ENCODE data around the gene TBC1D8.
A peak's percentile ranks its signal among the peaks of the same experiment; 100 is the strongest.

The TBC1D8 gene

DNA sequence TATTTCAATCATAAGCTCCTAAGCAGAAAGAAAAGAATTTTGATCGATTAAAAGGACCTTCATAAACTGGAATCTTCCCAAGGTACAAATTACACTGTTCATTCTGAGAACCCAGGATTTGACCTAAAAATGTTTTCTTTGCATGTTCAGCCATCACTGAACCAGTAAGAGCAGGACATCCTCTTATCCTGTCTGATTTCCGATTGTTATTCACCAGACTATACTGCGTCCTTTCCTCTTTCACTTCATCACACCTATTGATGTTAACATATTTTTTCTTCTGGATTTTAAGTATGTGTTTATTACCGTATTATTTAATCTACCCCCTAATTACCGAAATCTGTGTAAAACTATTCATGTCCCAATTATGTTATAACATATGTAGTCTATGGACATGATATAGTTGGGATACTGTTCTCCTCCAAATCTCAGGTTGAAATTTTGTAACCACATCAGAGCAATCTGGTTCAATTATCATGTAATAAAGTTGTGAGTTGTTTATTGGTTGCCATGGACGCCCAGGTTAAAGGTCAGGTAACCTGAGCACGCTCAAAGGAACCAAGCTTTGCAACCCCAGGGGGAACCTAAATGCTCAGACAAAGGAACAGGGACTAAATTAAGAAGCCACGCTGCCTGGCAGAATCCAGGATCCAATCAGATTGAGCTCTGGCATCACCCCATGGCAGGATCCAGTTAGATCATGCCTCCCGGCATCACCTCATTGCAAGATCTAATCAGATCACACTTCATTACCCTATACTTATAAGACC, 11.6 kb upstream of the TBC1D8 start:
- DNase-seq (ENCODE audit: low read depth), result no peak

DNA sequence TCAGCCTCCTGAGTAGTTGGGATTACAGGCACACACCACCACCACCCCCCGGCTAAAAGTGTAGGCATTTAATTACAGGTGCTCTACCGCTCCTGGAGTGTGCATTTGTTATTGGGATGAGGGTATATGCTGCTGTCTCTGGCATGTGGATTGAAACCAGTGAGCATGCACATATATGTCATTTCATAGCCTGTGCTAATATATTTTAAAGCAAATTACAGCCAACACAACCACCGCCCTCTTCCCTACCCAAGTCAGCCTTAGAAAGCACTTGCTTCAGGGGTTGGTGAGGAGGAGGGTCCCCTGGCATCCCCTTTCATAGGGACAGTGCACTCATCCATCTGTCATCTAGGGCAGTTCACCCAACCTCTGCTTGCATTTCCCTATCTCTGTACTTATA, 10.5 kb upstream of the TBC1D8 start:
- DNase-seq (ENCODE audit: low read depth), result no peak

GRCh38 chr2:101160454-101160853, 9.3 kb upstream of the TBC1D8 start:
- peak; percentile 45 for DNase-seq (ENCODE audit: low read depth)

GRCh38 chr2:101159526-101159925, 8.3 kb upstream of the TBC1D8 start:
- DNase-seq (ENCODE audit: low read depth), result no peak

DNA sequence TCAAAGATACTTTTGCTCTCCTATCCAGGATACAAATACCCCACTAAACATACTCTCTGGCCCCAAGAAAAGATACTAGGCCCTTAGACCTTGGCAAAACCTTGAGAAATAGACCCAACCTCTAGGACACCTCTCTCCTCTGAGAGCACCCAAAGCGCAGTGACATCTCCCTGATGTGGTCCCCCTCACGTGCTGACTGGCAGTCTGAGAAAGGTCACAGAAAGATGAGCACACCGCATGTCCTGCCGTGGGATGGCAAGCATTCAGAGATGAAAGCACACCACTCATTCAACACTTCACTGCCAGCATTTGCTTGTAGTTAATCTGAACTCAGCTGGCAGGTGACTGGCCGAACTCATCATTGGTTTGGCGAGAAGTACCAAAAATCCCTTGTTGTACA, 6.1 kb upstream of the TBC1D8 start:
- no peak for DNase-seq (ENCODE audit: low read depth)

- DNase-seq (ENCODE audit: low read depth), result no peak
Measured at GRCh38 chr2:101153787-101154186, 2.6 kb upstream of the TBC1D8 start.

GRCh38 chr2:101153077-101153707, 2.0 kb upstream of the TBC1D8 start:
- no peak for DNase-seq (ENCODE audit: low read depth)

GRCh38 chr2:101152272-101153076, 1.3 kb upstream of the TBC1D8 start:
- DNase-seq (ENCODE audit: low read depth), result peak; percentile 61

GRCh38 chr2:101151859-101152271, 683 bp upstream of the TBC1D8 start:
- DNase-seq (ENCODE audit: low read depth), result no peak

DNA sequence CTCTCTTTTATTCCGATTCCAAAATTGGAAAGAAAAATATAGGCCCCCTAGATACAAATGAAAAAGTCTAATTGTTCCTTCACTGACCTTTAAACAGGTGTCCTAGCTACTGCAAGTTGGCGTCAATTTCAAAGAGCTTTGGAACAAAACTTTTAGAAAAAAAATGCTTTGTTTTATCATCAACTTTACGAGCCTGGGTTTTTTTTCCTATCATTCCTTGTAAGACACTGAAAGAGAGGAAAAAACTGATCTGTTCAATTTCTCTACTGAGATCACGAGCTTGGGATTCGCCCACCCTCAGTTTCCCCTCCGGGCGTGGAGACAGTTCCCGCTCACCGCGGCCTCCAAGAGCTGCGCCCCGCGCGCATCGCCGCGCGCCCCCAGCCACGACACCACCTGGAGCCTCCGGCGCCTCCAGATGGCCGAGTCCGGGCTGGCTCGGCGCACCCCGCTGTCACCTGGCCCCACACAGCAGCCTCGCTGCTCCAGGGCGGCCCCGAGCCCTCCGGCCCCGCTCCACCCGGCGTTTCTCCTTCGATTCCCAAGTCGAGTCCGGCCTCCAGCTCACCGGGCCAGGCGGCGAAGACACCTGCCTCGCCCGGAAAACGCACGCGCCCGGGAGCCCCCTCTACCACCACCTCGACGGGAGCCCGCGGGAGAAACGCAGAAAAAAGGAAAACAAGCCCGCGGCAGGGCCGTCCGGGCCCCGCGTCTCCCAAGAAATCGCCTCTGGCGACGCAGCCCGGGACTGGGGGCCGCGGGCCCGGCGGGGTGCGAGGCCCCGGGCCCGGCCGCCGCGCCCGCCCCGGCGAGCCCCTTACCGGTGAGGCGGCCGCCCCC, 656 bp downstream of the TBC1D8 start:
- no peak for DNase-seq (ENCODE audit: low read depth)

- DNase-seq (ENCODE audit: low read depth), result no peak
Measured at GRCh38 chr2:101149241-101150192, 1.7 kb downstream of the TBC1D8 start.

DNA sequence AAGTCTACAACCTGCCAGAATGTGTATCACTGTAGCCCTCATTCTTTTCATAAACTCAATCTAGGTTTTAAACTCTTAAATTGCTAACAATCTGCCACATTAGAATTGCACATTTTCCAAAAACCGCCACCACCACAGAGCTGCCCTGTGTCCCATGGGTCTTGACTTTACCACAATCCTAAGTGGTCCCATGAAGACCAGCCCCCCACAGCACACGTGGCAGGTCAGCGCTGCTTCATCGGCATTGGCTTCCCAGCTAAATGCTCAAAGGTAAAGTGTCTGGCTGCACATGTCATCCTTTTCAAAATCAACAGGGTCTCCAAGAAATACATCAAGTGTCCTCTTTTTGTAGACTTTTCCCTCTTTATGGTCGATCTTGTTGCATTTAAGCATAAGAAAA, 2.4 kb downstream of the TBC1D8 start:
- DNase-seq (ENCODE audit: low read depth), result no peak

GRCh38 chr2:101147971-101148370, 3.2 kb downstream of the TBC1D8 start:
- no peak for DNase-seq (ENCODE audit: low read depth)

- DNase-seq (ENCODE audit: low read depth), result no peak
Measured at GRCh38 chr2:101147062-101147461, 4.1 kb downstream of the TBC1D8 start.

- DNase-seq (ENCODE audit: low read depth), result no peak
Measured at GRCh38 chr2:101146535-101146934, 4.6 kb downstream of the TBC1D8 start.

- DNase-seq (ENCODE audit: low read depth), result peak; percentile 84
Measured at GRCh38 chr2:101145406-101145805, 5.8 kb downstream of the TBC1D8 start.

DNA sequence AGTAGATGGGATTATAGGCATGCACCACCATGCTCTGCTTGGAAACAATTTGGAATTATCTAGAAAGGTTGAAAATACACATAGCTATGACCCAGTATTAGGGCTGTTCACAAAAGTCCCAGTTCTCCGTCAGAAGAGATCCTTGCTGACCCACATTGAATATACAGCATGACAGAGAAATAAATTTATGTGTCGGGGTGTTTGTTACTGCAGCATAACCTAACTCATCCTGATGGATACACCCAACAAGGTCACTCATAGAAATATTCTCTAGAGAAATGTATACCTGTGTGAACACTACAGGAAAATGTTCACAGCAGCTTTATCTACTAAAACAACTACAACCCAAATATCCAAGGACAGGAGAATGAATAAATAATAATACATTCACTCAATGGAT, 9.0 kb downstream of the TBC1D8 start:
- DNase-seq (ENCODE audit: low read depth), result no peak

DNA sequence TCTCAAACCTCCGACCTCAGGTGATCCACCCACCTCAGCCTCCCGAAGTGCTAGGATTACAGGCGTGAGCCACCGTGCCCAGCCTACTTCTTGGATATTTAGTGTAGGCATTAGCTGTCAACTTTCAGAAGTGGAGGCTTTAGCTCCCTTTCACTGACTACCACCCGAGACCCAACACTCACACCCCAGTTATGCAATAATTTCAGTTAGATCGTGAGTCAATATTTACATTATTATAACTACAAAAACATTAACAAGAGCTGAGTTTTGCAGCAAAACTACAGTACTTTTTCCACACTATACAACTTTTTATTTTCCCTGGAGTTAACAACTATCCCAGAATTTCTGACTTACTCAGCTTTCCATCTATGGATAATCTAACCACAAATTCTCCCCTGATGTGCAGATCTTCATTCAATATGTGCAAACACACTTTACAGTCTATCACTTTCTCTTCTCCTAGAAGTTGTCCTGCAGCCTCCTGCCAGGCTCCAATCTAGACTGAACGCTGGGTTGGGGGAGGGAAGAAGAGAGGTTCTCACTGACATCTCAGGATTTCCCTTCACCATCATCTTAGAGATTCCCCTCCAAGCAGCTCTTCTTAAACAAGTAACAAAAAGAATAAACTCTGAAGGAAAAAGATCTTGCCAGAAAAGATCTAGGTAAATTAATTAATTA, 10.1 kb downstream of the TBC1D8 start:
- no peak for DNase-seq (ENCODE audit: low read depth)

DNA sequence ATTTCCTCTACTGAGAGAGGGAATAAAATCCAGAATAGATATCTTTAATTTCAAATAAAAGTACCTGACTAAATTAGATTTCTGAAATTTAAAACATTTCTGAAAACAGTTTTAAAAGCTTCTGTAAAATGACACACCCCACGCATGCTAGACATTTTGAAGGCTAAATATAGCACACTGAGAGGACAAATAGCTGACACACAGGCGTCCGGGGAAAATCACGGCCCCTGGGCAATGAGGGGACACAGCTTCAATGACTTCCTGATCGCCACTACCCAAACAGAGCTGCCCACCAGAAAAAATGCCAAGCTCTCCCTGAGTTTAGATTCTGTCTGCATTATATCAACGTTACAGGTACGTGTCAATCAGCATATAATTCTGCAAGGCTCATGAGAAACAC, 10.9 kb downstream of the TBC1D8 start:
- no peak for DNase-seq (ENCODE audit: low read depth)

DNA sequence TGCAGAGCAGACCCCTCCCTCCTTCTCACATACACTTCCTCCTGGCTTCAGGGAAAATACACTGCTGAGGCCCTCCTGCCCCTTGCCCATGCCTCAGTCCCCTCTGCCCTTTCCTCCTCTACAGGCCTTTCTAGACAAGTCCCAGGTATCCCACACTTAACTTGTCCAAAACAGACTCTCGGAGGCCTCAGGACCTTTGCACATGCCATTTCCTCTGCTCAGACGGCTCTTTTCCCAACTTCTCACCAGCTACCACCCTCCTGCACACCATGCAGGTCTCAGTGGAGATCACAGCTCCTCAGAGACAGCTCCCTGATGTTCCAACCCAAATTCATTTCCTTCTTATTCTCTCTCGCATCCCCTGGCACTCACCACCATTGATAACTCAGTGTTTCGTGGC, 11.7 kb downstream of the TBC1D8 start:
- DNase-seq (ENCODE audit: low read depth), result no peak

Data from amniotic epithelial cell (primary cell).